ENCODE measurements around the gene TPM2.

The TPM2 gene

DNA sequence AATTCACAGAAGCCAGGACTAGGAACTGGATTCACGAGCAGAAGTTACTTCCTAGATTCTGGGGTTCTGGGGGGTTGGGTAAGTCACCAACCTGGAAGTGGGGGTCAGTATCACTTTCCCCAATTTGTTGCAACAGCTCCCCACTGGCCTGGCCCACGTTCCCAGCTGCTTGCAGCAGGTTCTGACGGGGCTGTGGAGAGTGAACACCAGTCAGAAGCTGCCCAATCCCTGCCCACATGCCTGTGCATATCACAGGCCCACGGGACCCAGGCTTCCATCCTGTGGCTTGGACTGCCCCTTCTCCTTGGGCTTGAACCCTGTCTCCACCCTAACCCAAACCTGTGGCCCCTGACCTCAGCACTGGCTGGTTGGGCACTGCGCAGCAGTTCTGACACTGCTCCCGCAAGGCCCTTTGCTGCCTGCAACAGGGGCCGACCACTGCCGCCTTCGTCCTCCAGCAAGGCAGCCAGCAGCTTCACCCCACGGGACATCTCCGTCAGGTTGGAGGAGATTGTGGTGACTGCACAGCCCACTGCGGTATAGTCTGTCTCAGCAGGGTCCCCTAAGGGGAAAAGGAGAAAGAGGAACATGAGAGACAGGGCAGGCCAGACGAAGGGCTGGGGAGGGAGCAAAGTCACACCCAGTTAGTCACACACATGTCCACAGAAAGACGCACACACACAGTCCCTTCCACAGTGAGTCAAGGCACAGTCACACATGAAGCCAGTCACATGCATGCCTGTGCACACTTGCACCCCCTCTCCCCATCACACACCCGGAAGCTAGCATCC lies 29.2 kb upstream of the TPM2 start:
- no peak for DNase-seq (ENCODE audit: low spot score)

DNA sequence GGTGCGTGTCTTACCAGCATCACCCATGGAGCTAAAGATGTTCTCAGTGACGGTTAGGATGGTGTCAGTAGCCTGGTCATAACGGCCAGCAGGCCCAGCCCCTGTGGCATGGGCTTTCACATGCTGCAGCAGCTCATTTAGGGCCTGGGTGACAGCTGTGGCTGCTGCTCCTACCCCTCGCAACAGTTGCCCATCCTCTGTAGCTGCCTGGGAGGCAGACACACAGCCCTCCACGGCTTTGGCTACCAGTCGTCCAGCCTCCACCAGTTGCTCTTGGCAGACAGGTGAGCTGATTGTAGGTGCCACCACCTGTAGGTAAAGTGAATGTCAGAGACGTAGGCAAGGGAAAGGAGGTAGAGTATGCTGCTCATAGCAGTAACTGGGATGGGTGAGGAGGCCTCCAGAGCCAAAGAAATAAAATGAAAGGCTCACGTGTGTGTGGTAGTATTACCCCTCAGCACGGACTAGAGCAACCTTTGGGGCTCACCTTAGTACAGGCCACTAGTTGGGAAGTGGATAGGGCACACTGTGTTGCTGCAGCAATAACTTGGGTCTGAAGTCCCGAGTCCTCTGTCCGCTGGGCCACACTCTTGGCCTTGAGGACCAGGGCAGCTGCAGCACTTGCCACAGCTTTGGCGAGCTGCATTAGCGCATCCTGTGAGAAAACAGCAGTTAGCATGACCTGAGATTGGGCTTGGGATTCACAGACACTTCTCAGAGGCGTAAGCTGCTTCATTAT lies 27.6 kb upstream of the TPM2 start:
- no peak for DNase-seq (ENCODE audit: low spot score)

DNA sequence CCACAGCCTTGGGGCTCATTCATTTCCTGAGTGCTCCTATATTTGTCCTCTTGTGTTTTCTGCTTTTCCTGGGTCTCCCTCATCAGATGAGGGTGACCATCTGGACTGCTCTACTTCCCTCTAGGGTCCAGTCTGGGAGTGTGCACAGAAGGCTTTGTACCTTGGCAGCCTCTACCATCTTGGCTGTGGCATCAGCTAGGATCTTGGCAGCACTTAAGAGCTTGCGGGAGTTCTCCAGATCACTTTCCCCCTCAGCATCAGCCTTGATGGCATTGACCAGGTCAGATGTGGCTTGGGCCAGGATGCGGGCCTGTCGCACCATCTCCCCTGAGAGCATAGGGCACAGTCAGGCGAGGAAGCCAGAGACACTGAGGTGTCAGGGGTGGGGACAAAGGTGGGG lies 26.5 kb upstream of the TPM2 start:
- no peak for DNase-seq (ENCODE audit: low spot score)

DNA sequence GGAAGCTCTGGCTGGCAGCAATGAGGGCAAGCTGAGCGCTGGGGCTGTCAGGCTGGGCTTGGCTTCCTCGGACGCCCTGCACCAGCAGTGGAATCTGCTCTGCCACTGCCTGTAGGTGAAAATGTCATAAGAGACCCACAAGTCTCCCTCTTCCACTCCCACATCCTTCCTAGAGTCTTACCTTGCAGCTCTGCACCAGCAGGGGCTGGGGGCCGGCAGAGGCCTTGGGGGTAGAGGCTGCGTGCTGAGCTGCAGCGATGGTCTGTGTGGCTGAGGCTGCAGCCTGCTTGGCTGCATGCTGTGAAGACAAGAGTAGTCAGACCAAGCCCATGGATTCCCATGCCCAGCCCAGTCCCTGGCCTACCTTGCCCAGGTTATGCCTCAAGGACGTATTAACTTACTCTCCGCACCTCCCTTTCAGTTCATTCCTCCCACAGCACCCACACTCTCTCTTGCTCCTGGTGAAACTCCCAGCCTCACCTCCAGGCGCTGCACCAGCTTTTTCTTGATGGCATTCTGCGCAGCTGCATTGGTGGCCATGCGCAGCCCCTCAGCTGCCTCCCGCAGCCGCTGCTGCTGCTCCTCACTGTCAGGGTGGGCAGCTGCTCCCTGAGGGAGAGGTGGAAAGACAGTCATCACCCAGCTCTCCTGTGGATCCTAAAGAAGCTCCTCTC lies 25.0 kb upstream of the TPM2 start:
- DNase-seq (ENCODE audit: low spot score): no peak

DNA sequence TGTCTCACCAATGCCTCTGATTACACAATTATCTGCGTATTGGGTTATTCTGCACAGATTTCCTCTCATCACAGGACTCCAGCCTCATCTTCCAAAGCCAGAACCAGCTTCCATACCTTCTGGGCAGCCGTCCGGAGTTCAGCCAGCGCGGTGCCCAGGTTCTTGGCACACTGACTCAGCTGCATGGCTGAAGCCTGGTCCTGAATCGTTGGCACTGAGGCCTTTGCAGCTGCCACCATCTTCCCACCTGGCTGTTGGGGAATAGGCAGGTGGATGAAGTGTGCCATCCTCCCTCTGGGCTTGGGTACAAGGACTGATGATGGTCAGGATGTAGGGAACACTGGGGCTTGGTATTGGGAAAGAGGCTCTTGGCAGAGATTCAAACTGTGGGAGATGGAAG lies 24.4 kb upstream of the TPM2 start:
- DNase-seq (ENCODE audit: low spot score): no peak

DNA sequence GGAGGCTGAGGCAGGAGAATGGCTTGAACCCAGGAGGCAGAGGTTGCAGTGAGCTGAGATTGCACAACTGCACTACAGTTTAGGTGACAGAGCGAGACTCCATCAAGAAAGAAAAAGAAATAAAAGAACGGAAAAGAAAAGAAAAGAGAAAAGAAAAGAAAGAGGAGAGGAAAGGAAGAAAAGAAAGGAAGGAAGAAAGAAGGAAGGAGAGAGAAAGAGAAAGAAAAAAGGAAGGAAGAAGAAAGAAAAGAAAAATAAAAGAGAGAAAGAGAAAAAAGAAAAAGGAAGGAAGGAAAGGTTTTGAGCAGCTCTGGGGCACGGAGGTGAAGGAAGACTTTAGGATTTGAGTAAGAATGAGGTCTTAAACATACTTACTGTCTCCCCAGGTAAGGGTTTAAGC lies 23.9 kb upstream of the TPM2 start:
- DNase-seq (ENCODE audit: low spot score): no peak

DNA sequence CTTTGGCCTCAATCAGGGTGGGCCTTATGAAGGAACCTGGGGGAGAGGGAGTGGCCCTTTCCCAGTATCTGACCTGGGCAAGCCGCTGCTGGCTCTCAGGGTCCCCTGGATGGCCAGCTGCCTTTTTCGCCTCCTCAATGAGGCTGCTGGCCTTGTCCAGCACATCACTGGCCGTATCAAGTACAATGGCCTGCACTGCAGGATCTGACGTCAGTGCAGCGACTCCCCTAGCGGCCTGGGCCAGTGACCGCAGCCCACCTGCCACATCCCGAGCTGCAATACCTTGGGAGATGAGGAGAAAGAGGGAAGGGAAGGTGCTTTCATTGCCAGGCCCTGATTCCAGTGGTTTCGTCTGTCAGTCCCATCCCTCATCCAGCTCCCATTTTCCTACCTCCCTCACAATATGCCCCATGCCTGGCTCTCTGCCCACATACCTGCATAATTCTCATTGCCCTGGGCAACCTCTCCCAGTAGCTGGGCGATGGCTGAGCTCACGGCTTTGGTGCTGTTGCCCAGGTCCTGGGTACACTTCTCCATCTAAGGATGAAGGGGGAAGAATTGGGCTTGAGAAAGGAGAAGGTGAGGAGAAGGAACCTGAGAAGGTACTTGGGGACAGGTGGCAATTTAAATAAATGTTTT lies 23.2 kb upstream of the TPM2 start:
- DNase-seq (ENCODE audit: low spot score): no peak

DNA sequence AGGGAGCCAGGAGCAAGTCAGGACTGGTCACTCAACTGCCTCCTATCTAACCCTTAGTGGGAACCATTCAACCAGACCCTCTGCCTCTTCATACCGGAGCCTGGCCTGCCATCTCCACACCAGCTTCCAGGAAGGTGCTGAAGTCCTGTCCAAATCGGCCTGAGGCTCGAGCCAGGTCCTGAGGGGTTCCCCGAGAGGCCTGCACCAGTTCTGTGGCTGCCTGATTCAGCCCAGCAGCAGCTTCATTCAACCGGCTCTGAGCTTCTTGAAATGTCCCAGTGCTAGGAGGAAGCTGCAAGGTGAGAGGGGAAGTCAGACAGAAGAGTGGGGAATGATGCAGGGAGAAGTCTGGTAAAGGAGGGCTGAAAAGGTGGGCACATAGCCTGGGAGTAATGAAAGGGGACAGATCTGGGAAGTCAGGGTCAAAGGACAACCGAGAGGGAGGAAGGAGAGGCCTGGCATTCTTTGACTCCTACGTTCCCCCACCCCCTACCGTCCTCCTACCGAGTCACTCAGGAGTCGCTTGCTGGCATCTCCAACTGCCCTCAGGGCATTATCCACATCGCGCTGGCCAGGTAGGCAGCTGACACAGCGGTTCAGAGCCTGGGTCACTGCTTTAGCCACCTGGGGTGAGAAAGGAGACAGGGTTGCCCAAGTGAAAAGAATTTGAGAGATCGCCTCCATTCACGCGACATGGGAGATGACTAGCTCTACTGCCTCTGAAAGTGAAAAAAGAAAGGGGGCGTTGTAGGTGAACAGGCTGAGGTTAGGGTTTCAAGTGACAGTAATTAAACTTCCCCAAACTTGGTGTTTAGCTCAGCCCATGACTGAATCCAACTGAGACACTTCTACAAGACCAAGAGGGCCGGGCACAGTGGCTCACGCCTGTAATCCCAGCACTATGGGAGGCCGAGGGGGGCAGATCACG lies 22.0 kb upstream of the TPM2 start:
- DNase-seq (ENCODE audit: low spot score): no peak

DNA sequence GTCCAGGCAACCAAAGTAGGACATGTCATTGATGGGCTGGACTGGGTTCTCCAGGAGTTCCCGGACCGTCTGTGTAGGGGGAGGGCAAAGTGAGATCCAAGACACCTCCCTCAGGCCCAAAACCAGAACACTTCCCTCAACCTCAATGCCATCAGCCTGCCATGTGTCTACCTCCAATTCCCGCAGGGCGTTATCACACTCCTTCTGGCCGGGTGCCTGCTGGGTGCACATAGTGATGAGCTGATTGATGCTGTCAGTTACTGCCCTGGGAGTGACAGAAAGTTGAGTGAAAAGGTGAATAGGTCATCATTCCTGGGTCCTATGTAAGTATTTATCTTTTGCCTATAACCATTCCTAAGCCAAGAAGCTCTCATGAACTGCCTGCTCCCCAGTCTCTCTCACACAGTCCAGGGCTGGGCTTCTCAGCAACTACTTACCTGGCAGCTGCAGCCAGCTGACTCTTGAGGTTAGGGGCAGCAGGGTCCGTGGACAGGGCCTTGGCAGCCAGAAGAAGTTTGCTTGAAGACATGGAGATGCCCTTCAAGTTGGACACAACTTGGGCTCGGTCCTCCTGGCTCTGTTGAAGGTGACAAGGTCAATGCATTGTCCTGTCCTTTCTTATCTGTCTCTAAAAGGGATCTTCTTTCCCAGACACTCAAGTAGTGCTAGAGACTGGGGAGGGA lies 21.2 kb upstream of the TPM2 start:
- DNase-seq (ENCODE audit: low spot score): no peak

DNA sequence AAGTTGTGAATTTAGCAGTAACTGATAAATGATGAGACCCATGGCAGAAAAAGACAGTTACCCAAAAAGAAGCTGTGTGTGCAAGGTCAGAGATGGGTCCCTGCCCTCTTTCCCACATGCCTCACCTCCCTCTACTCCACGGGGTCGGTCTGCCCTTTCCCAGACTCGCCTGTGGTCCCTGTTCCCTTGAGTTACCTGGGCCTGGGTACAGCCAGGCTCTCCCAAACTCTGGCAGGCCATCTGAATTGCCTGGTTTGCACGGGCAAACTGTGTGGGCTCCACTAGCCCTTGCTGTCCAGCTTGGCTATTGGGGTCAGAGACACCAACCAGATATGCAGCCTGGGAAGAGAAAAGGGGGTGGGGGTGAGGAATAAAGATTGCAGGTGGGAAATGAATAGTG lies 18.4 kb upstream of the TPM2 start:
- DNase-seq (ENCODE audit: low spot score): no peak

DNA sequence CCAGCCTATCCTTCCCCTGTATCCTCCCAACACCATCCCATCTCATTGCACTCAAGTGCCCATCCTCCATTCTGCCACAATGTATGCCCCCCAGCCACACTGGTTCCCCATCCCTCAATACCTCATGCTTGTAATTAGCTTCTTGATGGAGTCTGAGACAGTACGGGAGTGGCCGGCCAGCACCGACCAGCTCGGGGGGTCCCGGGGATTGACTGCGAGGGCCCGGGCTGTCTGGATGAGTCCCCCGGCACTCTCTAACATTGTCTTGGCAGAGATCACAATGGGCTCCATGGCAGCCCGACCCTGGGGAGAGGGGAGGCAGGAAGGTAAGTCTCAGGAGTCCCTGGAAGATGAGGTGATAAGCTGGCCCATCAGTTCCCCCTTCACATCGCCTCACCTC lies 17.2 kb upstream of the TPM2 start:
- no peak for DNase-seq (ENCODE audit: low spot score)

DNA sequence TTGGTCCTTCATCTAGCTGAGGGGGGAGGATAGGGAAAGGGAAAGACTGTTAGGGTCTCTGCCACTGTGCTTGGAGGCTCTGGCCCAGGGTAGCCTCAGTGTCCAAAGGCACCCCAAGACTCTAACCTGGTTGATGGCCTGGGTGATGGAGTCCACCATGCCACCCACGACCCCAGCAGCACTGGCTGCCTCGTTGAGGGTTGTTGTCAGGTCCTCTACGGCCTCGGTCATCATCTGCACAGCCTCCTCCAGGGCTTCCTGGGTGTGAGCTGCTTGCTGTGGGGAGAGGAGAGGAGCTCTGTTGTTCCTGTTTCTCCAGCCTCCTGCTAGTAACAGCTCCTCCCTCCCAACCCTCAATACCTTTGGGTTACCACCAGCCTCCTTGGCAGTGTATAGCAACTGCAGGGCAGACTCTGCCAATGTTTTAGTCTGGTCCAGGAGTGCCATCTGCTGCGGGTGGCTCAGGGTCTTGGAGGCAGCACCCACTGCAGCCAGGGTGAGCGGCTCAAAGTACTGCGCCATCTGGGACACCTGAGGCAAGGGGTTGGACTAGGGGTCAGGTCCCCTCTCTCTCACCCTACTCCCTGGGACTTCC lies 16.2 kb upstream of the TPM2 start:
- DNase-seq (ENCODE audit: low spot score): no peak

DNA sequence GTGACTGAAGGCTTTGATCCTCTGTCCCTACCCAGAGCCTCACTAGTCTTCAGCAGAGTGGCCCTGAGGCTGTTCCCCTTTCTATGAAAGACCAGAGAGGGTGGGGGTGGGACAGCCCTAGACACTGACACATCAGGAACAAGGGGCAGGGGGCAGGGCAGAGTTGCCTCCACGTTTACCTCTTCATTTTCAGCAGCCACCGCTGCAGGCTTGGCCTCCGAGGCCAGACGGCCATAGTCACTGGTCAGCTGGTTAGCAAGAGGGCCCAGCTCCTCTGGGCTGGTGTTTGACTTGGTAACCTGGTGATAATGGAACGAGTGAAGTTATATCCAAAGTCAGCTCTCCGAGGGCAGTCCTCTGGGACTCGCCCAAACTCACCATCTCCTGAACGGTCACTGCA lies 15.6 kb upstream of the TPM2 start:
- DNase-seq (ENCODE audit: low spot score): no peak

DNA sequence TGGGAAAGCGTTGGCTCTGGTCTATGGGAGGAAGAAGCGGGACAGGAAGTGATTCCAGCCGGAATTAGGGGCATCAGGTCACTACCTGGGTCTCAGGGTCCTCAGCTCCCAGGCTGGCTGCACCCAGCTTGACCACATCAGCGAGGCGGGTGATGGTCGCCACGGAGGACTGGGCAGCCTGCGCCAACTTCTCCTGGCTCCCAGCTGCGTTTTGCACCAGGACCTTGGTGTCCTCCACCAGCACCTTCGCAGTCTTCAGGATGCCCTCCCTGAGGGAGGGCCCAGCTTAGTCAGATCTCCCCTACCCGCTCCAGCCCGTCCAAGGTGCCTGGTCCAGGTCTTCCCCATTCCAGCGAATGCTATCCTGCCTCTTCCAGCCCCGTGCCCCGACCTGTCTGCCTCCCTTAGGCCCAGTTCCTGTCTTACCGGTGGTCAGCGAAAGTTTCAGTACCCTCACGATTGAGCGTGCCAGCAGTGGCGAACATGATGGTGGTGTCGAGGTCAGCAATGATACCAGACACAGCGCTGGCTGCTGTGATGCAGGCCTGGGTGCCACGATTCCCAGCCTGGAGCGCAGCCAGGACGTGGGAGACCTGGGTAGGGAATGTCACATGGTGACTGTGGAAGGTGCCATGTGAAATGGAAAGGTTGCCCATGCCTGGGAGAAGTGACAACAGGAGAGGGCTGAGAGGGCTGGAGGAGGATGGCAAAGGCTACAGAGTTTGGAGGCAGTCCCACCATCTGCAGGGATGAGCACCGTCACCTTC lies 14.4 kb upstream of the TPM2 start:
- no peak for DNase-seq (ENCODE audit: low spot score)

DNA sequence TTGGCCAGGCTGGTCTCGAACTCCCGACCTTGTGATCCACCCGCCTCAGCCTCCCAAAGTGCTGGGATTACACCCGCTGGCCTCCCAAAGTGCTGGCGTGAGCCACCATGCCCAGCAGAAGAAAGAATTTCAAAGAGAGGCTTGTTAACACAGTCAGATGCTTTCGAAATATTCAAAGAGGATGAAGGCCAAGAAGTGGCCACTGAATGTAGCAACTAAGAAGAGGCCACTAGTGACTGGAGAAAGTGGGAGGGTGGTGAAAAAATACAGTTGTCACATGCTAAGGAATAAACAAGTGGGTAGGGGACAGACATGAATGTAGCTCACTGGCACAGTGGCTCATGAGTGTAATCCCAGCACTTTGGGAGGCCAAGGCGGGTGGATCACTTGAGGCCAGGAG lies 13.0 kb upstream of the TPM2 start:
- DNase-seq (ENCODE audit: low spot score): no peak

DNA sequence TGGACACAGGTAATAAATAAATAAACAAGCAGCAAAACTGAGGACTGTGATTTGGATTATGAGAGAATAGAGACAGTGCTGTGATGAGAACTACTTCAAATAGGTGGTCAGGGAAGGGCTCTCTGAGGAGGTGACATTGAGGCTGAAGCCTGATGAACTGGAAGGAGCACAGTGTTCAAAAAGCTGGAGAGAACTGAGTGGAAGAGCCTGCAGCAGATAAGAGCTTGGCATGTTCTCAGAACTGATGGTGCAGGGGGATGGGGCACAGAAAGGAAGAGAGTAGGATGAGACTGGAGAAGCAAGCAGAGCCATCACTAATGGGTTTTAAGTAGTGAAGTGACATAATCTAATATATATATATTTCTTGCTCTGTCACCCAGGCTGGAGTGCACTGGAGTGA lies 11.2 kb upstream of the TPM2 start:
- no peak for DNase-seq (ENCODE audit: low spot score)

DNA sequence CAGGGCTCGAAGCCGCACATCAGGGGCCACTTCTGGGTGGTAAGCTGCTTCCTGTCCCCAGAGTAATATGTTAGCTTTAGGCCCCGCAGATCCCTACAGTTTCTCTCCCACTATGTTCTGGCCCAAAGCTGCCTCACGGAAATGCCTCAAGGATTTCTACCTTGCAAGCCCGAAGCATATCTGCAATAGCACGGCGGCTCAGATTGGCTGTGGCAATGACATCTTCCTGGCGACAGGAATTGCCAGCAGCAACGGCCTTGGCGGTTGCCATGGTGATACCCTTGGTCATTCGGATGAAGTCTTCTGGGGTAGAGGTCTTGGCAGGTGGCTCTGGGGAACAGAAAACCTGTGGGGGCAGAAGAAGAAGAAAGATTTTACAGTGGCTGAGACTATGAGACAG lies 10.3 kb upstream of the TPM2 start:
- DNase-seq (ENCODE audit: low spot score): no peak

DNA sequence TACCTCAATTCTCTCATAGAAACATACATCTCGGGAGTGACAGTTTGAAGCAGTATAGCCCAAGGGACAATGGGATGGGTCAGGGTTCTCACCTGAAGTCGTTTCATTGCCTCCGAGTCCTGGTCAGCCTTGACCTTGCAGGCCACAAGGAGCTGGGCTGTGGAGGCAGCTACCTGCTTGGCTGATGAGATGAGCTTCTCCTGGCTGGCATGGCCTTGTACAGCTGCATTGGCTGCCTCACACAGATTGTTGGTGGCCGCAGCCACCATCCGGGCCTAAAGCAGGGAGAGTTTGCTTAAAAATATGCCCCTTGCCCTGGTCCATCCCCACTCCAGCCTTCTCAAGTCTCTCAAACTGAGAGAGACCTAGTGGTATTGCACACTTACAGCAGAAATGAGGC lies 8.5 kb upstream of the TPM2 start:
- no peak for DNase-seq (ENCODE audit: low spot score)

DNA sequence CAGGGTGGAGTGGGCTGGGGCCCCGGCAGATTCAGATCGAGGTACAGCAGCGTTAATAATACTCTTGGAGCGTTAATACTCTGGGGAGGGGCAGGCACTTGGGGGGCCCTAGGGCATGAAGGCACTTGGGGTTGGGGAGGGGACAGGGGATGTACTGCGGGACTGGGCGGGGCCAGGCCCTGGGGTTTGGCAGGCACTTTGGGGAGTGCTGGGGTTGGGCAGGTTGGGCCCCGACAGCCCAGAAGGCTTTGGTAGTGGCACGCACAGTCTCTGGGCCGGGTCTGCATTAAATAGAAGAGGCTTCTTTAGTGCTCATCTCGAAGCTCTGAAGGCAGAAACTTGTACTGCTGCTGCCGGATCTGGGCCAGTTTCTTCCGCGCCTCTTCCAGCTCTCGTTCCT lies 7.8 kb upstream of the TPM2 start:
- DNase-seq (ENCODE audit: low spot score): no peak

All from NAMALWA (cell line).